T-helper 17 cell (primary cell): ENCODE measurements around the gene MFF. TPM values are rescaled to one million over a fixed set of nuclear protein-coding genes. Genes with fewer than 3 reads are reported as not detected.

ENCODE experiments used
- total RNA-seq, 4 donors: library from RNA in 2 of 4; stranded (reverse) in 2 of 4; gene quantifications; one replicate each; pipeline ENCODE4 v1.2.3 and lab custom pipeline; 2022 to 2026

The MFF gene
- total RNA-seq, 2 donors from 2014 or later = 47.7 to 49.3 TPM

Other genes starting within 250 kb of the MFF start
- under 1 TPM; 0.23 to 0.55 TPM for gene COL4A4, start 161.0 kb upstream of the MFF start, total RNA-seq
- under 1 TPM; 0.23 to 0.52 TPM for gene COL4A3, start 160.6 kb upstream of the MFF start, total RNA-seq
- gene TM4SF20, start 54.1 kb downstream of the MFF start, total RNA-seq = not detected
- gene SCYGR1, start 62.7 kb downstream of the MFF start, total RNA-seq = not detected
- 10 to 100 TPM; 66.6 to 68.3 TPM for gene AGFG1, start 146.9 kb downstream of the MFF start, total RNA-seq